Epithelial cell of esophagus (primary cell): ENCODE results near the gene LYPD1.

ENCODE experiments used
- DNase-seq: peaks from one replicate; pipeline ENCODE4 v3.0.0; 2010; ENCODE audit warnings: low read depth
- H3K4me3 ChIP-seq: 2 replicates; pipeline ENCODE4 v1.5.1; 2011; ENCODE audit warnings: mild to moderate bottlenecking, low read length, control low read depth
- TF ChIP-seq, protein P1 (sequence below): IDR thresholded peaks from 2 replicates; pipeline ENCODE4 v1.5.1; 2011; ENCODE audit warnings: low read depth, mild to moderate bottlenecking, low read length, control low read depth, inconsistent platforms; ENCODE audit not compliant: insufficient read depth; ENCODE audit errors: missing control alignments

Gene LYPD1

DNA sequence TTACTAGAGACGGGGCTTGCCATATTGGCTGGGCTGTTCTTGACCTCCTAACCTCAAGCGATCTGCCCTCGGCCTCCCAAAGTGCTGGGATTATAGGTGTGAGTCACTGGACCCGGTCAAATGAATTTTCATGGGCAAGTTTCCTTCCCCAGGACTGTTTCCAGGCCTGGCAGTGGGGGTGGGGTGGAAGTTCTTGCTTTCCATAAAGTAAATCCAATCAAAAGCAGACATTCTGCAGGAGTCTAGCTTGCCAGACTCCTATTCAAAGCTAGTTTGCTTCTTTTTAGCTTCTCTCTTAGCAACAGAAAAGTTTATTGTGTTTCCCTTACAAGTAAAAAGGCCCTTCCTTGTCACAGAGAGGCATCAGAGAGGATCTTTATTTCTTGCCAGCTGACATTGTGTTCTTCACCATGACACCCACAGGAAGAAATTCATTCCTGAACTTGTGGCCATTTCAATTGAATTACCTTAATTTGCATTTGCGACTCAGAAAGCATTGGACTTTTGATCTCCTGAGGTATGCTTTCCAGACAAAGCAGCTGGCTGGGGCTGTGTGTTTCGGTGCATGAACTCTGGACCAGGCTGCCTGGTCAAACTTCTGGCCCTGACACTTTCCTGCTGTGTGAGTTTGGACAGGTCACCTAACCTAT, 37.9 kb downstream of the LYPD1 start:
- DNase-seq: no peak
- TF ChIP-seq, protein P1, sequence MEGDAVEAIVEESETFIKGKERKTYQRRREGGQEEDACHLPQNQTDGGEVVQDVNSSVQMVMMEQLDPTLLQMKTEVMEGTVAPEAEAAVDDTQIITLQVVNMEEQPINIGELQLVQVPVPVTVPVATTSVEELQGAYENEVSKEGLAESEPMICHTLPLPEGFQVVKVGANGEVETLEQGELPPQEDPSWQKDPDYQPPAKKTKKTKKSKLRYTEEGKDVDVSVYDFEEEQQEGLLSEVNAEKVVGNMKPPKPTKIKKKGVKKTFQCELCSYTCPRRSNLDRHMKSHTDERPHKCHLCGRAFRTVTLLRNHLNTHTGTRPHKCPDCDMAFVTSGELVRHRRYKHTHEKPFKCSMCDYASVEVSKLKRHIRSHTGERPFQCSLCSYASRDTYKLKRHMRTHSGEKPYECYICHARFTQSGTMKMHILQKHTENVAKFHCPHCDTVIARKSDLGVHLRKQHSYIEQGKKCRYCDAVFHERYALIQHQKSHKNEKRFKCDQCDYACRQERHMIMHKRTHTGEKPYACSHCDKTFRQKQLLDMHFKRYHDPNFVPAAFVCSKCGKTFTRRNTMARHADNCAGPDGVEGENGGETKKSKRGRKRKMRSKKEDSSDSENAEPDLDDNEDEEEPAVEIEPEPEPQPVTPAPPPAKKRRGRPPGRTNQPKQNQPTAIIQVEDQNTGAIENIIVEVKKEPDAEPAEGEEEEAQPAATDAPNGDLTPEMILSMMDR: no peak
- H3K4me3 ChIP-seq: no peak overlapping the region

- H3K4me3 ChIP-seq: no peak overlapping the region
- TF ChIP-seq, protein P1: no peak
- DNase-seq: no peak
Measured at GRCh38 chr2:132627536-132627935, 42.5 kb downstream of the LYPD1 start.

DNA sequence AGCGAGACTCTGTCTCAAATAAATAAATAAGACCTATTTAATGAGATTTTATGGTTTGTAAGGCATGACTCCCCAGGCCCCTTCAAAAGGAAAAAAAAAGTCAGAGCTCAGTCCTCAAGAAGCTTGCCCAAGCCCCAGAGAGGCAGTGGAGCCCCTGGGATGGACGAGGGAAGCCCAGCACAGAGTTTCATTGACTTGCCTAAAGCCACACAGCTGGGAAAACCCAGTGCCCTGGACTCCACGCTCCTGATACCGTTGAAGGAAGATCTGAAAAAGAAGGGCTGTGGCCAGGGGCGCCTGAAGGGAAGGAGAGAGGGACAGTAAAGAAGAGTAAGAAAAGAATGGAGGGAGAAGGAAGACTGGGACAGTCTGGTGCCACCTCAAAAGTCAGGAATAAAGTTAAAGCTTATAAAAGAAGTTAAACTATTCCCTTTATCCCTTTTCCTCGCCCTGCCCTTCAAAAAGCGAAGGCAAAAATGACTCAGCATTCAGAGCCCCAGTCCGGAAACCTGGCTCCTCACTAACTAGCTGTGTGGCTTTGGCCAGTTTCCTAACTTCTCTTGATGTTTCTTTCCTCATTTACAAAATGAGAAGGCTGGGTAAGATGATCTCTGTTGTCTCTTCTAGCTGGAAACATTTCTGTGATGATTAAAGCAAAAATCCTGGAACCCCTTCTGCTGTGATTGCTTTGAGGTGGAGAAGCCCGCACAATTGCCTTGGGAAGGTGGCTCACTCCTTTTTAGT, 46.7 kb downstream of the LYPD1 start:
- TF ChIP-seq, protein P1: no peak
- H3K4me3 ChIP-seq: no peak overlapping the region
- peak; percentile 18 for DNase-seq

DNA sequence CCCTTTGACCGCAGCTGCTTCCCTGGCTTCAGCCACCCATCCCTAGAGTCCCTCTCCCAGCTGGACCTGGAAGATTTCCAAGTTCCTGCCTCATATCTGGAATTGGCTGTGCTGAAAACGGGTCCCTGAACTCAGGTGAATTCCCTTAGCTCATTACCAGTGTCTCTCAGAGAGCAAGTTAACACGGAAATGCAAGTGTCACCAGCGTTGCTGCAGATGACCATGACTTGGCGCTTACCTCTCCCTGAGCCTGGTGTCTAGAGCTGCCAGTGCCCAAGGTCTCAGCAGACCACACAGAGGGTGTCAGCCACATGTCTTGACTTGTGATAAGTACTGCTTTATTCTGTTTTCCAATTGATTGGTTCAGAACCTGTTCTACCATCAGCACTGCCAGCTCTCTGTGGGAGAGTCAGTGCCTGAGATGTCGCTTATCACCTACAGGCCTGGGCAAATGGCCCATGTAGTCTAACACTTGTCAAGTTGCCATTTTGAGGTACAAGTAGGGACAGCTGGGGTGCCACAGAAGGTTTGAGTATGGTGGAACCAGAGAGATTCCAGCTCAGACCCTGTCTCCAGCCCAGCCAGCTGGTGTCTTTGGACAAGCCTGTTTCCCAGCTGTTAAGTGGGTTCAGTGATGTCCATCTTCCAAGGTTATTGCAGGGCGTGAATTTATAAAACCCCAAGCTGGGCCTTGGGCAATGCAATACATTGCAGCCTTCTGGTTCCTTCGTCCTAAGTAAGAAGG, 48.7 kb downstream of the LYPD1 start:
- TF ChIP-seq, protein P1: no peak

DNA sequence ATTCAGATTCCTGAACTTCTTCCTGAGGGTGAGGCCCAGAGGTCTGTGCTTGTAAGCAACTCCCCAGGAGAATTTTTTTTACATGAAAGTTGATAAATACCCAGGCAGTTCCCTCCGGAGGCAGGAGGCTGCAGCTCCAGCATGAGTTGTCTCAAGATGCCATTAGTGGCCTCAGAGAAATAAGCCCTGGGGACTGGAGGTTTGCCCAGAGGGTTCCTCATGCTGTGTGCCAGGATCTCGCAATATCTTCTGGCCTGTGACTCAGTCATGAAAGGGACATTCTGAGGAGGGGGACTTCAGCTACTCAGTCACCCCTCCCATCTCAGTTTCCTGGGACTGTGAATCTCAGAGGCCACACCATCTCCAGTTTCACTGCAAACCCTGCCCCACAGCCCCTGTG, 49.9 kb downstream of the LYPD1 start:
- no peak for DNase-seq
- H3K4me3 ChIP-seq: no peak overlapping the region
- TF ChIP-seq, protein P1: no peak

More for the DNA sequence above, 48.7 kb downstream of the LYPD1 start:
- H3K4me3 ChIP-seq: no peak overlapping the region
- DNase-seq: no peak

DNA sequence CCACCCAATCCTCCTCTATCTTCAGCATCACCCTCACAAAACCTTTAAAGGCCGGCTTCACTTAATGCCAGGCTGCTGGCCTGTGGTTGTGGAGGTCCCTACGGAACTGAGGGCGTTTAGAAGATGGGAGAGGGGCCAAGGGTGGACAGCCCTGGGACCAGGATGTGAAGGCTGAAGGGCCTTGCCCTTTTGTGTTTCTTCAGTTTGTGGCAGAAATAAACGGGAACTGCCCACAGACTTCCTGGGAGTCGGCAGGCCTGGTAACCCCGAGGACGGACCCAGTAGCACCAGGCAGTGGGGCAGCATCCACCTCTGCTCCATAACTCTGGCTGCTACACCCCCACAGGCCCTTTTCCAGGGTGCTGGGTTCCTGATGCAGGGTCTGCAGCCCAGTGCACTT, 51.3 kb downstream of the LYPD1 start:
- no peak overlapping the region for H3K4me3 ChIP-seq
- TF ChIP-seq, protein P1: no peak
- DNase-seq: no peak
